ENCODE data around the gene DDX60.

DDX60 gene

DNA sequence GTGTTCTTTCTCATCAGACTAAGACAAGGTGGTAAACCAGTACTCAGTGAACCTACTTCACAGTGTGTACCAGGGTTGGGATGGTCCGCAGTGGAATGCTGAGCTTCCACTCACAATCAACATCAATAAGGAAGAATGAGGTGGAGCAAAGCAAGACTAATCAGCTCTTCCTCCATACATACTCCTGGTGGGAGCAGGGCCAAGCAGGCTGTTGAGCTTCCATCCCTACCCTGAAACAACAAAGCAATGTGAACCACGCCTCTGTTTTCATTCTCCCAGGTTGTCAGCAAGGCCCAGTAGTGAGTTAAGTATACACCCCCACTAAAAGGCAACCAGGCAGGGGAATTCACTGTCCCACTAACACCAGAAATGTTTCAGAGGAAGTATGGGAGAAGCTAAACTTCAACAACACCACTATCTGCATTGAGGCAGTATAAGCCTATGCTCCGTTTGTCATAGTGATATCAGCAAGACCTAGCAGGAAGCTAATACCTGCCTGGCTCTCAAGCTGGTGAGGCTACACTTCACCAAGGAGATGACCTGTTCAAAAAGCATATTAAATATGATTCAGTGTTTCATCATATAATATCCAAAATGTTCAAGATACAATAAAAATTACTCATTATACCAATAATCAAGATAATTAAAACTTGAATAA is 109.5 kb downstream of the DDX60 start:
- no peak for DNase-seq (ENCODE audit: low read depth)

- no peak for DNase-seq (ENCODE audit: low read depth)
These were observed 115.2 kb downstream of the DDX60 start for GRCh38 chr4:168203233-168203911.

DNA sequence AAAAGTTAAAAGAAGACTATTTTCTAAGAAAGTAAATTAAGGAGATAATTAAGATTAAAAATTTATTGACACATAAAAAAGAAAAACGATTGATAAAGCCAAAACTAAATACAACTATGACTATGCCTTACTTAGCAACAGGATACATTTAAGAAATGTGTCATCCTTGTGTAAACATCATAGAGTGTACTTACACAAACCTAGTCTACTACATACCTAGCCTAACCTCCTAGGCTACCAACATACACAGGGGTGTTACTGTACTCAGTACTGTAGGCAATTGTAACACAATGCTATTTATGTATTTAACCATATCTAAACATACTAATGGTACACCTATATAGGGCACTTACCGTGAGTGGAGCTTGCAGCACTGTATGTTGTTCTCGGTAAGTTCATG is 117.9 kb downstream of the DDX60 start:
- no peak for DNase-seq (ENCODE audit: low read depth)

DNA sequence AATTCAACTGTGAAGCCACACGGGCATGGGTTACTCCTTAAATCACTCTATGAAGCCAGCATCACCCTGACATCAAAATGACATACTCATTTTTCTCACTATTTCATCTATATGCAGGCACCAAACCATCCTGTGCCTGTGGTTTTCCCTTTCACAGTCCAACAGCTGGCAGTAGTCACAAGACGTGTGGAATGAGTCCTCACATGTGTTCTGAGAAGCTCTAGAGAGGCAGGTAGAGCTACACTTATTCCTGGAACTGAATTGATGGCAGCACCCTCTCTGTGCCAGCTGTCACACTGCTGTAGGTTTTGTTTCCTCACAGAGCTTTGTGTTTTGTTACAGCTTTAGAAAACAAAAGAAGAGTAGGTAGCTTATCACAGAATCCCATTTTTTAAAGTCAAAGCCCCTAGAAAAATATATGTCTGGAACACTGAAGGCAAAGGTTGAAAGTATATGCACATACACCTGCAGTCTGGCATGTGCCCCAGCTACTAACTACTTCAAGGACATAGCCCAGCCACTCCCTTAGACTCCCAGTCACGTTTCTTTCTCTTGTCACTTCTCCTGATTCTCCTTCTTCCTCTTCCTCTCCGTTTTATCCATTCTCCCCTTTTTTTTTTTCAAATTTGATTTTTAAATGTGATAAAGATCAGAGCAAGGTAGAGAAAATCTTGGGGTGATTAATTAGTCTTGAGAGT is 119.1 kb downstream of the DDX60 start:
- no peak for DNase-seq (ENCODE audit: low read depth)

DNA sequence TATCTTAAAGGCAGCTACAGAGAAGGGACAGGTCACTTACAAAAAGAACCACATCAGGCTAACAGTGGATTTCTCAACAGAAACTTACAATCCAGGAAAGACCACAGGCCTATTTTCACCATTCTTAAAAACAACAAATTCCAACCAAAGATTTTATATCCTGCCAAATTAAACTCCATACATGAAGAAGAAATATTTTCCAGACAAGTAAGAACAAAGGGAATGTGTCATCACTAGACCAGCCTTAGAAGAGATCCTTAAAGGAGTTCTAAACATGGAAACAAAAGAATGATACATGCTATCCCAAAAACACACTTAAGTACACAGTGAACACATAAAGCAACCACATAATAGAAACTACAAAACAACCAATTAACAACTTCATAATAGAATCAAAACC is 120.6 kb downstream of the DDX60 start:
- no peak for DNase-seq (ENCODE audit: low read depth)

- no peak for DNase-seq (ENCODE audit: low read depth)
These were observed 129.8 kb downstream of the DDX60 start for GRCh38 chr4:168188754-168189153.

DNA sequence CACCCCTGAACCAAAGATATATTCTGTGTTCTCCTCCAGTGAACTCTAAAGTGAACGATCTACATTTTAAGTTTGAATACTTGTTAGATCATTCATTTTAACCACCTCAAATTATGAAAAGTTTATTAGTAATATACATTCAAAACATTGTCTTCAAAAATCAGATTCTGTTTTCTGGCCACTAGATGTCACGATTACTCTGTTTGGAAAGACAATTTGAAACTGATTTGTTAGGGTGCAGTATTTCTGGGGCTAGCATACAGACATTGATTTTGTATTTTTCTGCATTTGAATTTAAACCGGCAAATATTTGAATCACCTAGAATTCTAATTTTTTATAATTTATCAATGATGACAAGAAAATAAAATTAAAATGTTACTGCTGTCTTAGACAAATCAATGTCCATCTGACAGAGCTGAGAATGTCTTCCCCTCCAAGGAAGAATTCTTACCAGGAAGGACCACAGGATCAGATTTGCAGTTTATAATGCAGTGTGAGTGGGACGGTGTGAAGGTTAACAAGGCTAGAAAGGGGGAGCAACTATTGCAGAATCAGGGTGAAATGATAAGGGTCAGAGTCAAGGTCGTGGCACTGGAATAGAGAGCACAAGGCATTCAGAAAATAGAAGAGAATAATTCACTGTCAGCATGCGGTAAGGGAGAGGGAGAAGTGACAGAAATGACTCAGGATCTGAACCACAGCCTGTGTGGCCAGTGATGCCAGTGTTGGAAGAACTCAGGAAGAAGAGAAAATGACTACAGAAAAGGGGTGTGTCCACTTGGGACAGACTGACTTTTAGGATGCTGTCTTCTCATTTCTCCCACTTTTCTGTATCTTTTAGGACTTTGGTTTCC is 134.6 kb downstream of the DDX60 start:
- no peak for DNase-seq (ENCODE audit: low read depth)

- DNase-seq (ENCODE audit: low read depth): no peak
These were observed 140.9 kb downstream of the DDX60 start for GRCh38 chr4:168177546-168178149.

- DNase-seq (ENCODE audit: low read depth): no peak
These were observed 144.2 kb downstream of the DDX60 start for GRCh38 chr4:168174308-168174707.

DNA sequence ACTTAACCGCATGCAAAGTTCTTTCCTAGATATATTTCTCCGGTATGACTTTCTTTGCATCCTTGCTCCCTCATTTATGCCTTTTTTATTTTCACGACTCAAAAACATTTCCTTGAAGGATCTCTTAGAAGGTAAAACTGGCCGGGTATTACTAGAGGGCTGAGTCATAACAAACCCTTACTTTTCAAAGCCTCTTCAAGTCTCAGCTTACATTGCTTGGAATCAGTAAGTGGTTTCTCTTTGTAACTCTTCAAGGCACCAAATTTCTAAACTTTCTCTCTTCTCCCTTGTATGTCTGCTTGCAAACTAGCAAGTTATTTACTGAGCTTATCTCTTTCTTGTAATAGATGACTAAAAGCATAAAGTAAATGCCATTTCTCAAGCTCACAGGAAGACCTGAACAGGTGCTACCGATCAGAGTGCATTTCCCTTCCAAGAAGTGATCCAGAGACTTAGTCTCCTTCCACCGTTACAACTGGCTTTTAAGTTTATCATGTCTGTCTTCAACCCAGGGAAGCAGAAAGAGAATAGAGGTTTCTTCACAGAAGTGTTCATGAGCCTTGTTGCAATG is 150.8 kb downstream of the DDX60 start:
- DNase-seq (ENCODE audit: low read depth): no peak

Measured in activated T-helper 9 cell treated with anti-CD3 and anti-CD28 coated beads, Interleukin-2, amount 50 U/mL, for 16 hours (primary cell).